Pons (tissue), 1 donor: ENCODE measurements around the gene CCR4.
"Not testable (repeated sequence)": the region's sequence is repeated elsewhere in the genome, so short reads cannot be mapped to it uniquely, and the experiment has no call there.

Experiments used
- DNase-seq: peaks from one replicate; pipeline ENCODE4 v3.0.0-alpha.2; 2016; ENCODE audit warnings: low spot score

The CCR4 gene

GRCh38 chr3:32983124-32983523, 31.7 kb downstream of the CCR4 start:
- no peak for DNase-seq

- DNase-seq, result not testable (repeated sequence)
These were observed 33.5 kb downstream of the CCR4 start for GRCh38 chr3:32984918-32985317.

GRCh38 chr3:32989171-32989570, 37.7 kb downstream of the CCR4 start:
- no peak for DNase-seq

DNA sequence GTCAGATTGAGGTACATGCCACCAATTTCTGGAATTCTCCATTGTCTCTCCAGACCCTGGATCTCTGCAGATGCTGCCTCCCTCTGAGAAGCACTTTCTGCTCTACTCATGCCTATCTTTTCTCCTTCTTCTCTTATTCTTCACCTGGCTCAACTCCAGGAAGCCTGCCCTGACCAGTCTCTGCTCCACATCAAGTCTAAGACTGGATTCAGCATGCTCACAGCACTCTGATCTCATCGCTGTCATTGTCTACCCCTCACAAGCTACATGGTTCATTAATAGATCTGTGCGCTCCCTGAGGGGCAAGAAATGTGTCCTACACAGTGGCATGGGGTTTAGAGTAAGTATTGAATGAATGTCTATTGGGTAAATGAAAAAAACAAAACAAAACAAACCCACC, 38.7 kb downstream of the CCR4 start:
- DNase-seq, result no peak

GRCh38 chr3:32991781-32992180, 40.3 kb downstream of the CCR4 start:
- no peak for DNase-seq

- DNase-seq, result no peak
These were observed 40.9 kb downstream of the CCR4 start for GRCh38 chr3:32992310-32992686.

DNA sequence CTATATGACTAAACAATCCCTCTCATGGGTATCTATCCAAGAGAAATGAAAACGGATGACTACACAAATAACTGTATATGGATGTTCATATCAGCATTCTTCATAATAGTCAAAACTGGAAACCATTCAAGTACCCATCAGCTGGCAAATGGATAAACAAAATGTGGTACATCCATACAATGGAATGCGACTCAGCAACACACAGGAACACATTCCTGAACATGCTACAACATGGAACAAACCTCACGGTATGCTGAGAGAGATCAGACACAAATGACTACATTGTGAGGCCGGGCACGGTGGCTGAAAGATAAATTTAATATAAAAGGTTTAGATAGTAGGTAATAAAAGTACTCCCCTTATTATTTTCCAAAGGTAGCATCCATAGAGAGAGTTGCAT, 42.6 kb downstream of the CCR4 start:
- no peak for DNase-seq

DNA sequence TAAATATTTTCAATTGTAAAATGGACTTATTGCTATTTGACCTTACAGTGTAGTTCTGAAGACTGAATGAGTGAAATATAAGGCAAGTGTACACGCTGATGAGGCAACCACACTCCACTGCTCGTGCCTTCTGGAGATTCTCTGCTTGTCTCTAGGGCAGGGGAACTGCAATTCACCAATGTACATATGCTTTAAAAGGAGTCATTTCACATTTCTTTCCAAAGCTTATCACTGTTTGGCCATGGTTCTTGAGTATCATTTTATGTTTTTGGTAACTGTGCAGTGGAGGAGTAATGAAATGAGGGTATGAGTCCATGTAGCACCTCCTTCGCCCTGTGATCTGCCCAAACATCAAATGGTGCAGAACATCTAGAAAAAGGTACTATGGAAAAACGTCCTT, 43.7 kb downstream of the CCR4 start:
- no peak for DNase-seq

DNA sequence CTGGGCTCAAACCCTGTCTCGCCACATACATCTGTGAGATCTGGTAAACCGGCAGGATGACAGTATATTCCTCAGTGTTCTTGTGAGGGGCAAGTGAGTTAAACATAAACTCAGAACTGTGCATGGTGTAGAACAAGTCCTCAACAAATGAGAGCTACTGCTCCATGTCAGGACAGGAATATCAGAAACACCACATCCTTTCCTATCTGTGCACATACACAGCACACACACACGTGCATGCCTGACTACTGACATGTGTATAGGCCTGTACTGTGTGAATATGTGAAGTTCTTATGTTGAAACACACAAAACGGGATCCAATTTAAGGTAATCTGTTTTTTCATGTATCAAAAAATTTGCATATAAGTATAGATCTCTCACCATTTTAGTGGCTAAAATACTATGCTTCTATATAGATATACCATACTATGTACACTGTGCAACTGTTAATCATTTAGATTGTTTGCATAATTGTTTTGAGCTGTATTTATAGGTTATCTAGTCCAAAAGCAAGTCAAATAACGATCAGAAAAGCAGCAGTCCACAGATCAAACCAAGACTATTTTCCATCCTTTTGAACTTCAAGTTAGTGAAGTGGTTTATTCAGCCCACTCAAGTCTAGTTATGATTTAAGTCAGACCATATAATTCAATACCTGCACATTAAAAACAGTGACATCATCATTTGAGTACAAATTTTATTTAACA, 44.8 kb downstream of the CCR4 start:
- no peak for DNase-seq

DNA sequence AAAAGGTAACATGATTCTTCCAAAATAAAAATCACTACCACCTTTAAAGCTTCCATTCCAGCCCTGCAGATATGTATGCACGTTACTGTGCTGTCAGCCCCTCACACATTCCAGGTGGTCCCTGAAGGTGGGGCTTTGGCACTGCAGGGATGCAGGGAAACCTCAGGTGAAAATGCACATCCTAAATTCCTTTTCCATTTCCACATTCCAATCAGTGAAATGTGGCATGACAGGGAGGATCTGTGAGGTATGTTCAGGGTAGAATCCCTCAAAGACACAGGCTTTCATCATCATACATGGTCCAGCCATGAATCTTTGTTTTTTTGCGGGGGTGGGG, 45.3 kb downstream of the CCR4 start:
- no peak for DNase-seq

- no peak for DNase-seq
These were observed 47.4 kb downstream of the CCR4 start for GRCh38 chr3:32998631-32999451.

DNA sequence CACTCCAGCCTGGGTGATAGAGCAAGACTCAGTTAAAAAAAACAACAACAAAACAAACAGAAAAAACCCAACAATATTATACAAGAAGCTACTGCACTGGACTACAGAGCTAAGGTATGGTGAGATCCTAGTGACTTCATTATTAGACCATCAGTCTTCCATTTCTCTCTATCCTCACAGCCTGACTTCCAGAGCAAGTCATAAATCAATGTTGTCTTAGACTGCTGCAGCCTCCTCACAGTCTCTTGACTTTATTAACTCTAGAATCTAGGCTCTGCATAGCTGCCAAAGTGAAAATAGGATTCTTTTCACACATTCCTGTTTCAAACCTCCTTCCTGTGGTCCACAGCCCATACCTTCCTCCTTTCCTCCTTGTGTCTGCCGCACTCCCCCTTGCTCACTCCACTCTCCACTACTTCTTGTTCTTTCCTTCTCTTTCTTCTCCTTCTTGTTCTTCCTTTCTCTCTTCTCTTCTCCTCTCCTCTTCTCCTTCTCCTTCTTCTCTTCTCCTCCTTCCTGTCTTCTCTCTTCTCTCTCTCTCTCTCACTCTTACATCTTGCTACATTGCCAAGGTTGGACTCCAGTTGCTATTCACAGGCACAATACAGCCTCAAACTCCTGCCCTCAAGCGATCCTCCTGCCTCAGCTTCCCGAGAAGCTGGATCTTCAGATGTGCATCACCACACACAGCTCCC, 49.4 kb downstream of the CCR4 start:
- no peak for DNase-seq

GRCh38 chr3:33001889-33002288, 50.4 kb downstream of the CCR4 start:
- DNase-seq, result no peak

- no peak for DNase-seq
These were observed 51.9 kb downstream of the CCR4 start for GRCh38 chr3:33003308-33003707.

DNA sequence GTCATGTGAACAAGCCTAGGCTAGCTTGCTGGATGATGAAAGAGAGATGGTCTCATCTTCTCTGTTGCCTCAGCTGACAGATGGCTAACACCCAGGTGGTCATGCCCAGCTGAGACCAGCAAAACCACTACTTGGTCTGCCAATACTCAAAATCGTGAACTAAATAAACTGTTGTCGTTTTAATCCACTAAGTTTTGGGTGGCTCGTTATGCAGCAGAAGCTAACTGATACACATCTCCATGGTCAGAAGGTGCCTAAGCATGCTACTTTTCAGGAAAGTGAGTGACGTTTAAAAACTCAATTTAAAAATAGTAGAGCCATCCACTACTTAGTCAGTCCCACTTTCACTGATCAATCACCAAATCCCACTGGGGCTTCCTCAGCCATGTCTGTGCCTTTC, 52.8 kb downstream of the CCR4 start:
- no peak for DNase-seq

DNA sequence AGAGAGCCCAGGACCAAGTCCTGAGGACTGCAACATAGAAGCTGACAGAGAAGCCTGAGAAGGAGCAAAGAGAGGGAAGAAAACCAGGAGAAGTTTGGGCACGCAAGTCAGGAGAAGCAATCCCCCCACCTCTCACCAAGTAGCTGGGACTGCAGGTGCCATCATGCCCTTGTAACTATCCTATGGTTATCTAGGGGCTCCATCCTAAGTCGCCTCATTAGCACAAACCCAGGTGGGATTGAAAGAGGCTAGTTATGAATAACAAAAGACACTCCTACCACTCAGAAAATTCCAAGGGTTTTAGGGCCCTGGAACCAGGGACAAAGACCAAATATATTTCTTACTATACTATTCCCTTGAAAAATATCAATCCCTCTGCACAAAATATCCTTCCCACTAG, 53.5 kb downstream of the CCR4 start:
- DNase-seq, result no peak
